ENCODE results near the gene SNX10.

The SNX10 gene

DNA sequence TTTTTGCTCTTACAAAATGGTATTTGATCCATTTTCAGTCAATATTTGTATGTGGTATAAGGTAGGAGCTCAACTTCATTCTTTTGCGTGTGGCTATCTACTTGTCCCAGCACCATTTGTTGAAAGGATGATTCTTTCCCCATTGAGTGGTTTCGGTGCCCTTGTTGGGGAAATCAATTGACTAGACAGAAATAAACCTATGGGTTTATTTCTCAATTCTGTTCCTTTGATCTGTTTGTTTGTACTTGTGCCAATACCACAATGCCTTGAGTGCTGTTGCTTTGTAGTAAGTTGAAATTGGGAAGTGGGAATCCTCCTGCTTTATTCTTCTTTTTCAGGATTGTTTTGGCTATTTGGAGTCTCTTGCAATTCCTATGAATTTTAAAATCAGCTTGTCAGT, 41.0 kb downstream of the SNX10 start:
- no peak for TF ChIP-seq EGR1 (IDR thresholded peaks at IDR 0.05)
- TF ChIP-seq TCF12 (IDR thresholded peaks at IDR 0.05; ENCODE audit: low read depth) = no peak
- no peak for TF ChIP-seq EP300 (IDR thresholded peaks at IDR 0.05; ENCODE audit: borderline replicate concordance)
- no peak for TF ChIP-seq CREB1 (IDR thresholded peaks at IDR 0.05; ENCODE audit: low read depth)
- no peak for TF ChIP-seq TEAD4 (IDR thresholded peaks at IDR 0.05)
- TF ChIP-seq CEBPB (IDR thresholded peaks at IDR 0.05) = no peak
- TF ChIP-seq YY1 (IDR thresholded peaks at IDR 0.05; ENCODE audit: low read depth) = no peak
- TF ChIP-seq, protein P1, sequence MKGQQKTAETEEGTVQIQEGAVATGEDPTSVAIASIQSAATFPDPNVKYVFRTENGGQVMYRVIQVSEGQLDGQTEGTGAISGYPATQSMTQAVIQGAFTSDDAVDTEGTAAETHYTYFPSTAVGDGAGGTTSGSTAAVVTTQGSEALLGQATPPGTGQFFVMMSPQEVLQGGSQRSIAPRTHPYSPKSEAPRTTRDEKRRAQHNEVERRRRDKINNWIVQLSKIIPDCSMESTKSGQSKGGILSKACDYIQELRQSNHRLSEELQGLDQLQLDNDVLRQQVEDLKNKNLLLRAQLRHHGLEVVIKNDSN (IDR thresholded peaks at IDR 0.05) = no peak

DNA sequence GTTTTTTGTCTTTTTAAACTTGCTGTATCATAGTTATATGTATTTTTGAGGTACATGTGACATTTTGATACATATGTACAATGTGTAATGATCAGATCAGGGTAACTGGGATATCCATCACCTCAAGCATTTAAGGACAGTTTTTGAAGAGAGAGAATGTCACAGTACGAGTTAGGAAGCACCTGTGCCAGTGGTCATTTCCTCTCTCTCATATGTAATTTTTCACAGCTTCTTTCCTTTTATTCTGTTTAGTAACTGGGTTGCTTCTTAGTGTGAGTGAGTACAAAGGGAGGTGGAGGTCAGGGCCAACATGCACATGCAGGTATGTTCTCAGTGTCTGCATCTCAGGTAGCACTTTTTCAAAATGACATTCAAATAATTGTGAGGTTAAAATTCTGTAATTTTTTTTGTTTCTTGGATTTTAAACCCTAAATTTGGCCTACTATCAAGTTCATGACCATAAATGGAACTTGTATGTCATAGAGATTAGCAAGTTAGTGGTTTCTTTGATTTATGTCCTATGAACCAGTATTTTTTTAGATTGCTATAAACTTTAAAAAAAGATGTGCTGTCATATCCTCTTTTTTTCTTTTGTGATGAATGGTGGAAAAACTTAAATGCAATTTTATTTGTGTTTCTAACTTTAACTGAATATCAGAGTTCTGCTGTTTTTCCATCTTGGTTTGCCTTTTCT, 42.7 kb downstream of the SNX10 start:
- no peak for TF ChIP-seq NFIC (IDR thresholded peaks at IDR 0.05)
- no peak for TF ChIP-seq TAF1 (IDR thresholded peaks at IDR 0.05; ENCODE audit: low read depth)
- TF ChIP-seq, protein P2, sequence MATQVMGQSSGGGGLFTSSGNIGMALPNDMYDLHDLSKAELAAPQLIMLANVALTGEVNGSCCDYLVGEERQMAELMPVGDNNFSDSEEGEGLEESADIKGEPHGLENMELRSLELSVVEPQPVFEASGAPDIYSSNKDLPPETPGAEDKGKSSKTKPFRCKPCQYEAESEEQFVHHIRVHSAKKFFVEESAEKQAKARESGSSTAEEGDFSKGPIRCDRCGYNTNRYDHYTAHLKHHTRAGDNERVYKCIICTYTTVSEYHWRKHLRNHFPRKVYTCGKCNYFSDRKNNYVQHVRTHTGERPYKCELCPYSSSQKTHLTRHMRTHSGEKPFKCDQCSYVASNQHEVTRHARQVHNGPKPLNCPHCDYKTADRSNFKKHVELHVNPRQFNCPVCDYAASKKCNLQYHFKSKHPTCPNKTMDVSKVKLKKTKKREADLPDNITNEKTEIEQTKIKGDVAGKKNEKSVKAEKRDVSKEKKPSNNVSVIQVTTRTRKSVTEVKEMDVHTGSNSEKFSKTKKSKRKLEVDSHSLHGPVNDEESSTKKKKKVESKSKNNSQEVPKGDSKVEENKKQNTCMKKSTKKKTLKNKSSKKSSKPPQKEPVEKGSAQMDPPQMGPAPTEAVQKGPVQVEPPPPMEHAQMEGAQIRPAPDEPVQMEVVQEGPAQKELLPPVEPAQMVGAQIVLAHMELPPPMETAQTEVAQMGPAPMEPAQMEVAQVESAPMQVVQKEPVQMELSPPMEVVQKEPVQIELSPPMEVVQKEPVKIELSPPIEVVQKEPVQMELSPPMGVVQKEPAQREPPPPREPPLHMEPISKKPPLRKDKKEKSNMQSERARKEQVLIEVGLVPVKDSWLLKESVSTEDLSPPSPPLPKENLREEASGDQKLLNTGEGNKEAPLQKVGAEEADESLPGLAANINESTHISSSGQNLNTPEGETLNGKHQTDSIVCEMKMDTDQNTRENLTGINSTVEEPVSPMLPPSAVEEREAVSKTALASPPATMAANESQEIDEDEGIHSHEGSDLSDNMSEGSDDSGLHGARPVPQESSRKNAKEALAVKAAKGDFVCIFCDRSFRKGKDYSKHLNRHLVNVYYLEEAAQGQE (IDR thresholded peaks at IDR 0.05; ENCODE audit: low read depth) = no peak
- TF ChIP-seq EGR1 (IDR thresholded peaks at IDR 0.05) = no peak
- no peak for TF ChIP-seq EP300 (IDR thresholded peaks at IDR 0.05; ENCODE audit: borderline replicate concordance)
- no peak for TF ChIP-seq FOXM1 (IDR thresholded peaks at IDR 0.05; ENCODE audit: borderline replicate concordance, low read depth)

DNA sequence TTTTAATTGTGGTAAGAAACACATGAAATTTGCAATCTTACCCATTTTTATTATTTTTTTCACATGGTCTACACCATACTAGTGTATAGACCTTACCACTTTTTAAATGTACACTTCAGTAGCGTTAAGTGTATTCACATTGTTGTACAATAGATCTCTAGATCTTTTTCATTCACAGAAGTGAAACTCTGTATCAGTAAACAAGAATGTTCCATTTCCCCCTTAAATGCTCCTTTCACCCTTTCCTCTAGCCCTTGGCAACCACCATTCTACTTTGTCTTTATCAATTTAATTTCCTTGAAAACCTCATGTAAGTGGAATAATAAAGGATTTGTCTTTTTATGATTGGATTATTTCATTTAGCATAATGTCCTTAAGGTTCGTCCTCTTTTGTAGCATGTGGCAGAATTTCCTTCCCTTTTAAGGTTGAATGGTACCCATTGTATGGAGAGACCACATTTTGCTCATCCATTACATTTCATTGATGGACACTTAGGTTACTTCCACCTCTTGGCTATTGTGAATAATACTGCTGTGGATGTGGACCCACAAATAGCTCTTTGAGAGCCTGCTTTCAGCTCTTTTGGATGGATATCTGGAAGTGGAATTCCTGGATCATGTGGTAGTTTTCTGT, 45.7 kb downstream of the SNX10 start:
- TF ChIP-seq EGR1 (IDR thresholded peaks at IDR 0.05) (no peak), TCF12 (IDR thresholded peaks at IDR 0.05; ENCODE audit: low read depth) (no peak), YY1 (IDR thresholded peaks at IDR 0.05; ENCODE audit: low read depth) (no peak), TEAD4 (IDR thresholded peaks at IDR 0.05) (no peak), NFIC (IDR thresholded peaks at IDR 0.05) (no peak), CREB1 (IDR thresholded peaks at IDR 0.05; ENCODE audit: low read depth) (no peak), EP300 (IDR thresholded peaks at IDR 0.05; ENCODE audit: borderline replicate concordance) (no peak), CEBPB (IDR thresholded peaks at IDR 0.05) (no peak)
- TF ChIP-seq, protein P3, sequence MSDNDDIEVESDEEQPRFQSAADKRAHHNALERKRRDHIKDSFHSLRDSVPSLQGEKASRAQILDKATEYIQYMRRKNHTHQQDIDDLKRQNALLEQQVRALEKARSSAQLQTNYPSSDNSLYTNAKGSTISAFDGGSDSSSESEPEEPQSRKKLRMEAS (IDR thresholded peaks at IDR 0.05) = no peak
- TF ChIP-seq, protein P2 (IDR thresholded peaks at IDR 0.05; ENCODE audit: low read depth) = no peak

DNA sequence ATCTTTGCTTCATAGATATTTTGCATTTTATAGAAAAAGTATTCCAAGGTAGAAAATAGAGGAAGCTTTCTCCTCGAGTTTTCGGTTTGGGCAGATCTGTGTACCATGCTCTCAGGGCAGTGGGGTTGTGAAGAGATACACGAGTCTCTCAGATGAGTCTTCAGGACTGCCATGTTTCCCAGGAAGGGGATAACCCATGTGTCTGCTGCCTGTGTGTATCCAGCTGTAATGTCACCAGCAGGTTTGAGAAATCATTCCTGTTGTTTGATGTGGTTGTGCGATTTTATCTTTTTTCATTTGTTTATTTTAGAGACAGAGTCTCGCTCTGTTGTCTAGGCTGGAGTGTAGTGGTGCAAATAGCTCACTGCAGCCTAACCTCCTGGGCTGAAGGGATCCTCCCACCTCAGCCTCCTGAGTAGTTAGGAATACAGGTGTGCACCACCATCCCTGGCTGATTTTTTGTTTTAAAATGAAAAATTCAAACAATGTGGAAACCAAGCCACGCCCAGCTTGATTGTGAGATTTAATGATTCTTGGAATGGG, 48.9 kb downstream of the SNX10 start:
- no peak for TF ChIP-seq EGR1 (IDR thresholded peaks at IDR 0.05)
- TF ChIP-seq TAF1 (IDR thresholded peaks at IDR 0.05; ENCODE audit: low read depth) = no peak
- TF ChIP-seq YY1 (IDR thresholded peaks at IDR 0.05; ENCODE audit: low read depth) = no peak
- TF ChIP-seq, protein P1 (IDR thresholded peaks at IDR 0.05) = no peak

DNA sequence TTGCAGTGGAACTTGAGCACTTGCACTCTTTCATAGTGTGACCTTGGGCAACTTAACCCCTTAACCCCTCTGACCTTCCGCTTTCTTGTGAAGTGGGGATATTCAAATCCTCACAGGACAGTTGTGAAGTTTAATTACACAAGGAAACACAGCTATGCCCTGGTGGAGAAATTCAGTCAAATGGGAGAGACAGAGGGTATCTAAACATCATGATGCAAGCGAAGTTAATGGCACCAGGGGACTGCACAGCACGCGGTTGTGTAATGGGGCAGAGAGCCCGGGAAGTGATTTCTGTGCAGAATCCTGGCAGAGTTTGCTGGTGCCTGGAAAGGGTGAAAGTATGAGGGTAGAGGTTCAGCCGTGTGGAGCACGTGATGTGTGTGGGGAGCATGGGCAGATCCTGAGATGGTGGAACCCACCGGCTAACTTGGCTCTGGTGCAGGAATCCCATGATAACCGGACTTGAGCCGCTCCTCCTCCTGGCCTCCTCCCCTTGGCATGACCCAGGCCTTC, 51.7 kb downstream of the SNX10 start:
- no peak for TF ChIP-seq ZBTB7A (IDR thresholded peaks at IDR 0.05; ENCODE audit: low read depth)
- TF ChIP-seq, protein P2 (IDR thresholded peaks at IDR 0.05; ENCODE audit: low read depth) = no peak
- no peak for TF ChIP-seq TEAD4 (IDR thresholded peaks at IDR 0.05)
- TF ChIP-seq EP300 (IDR thresholded peaks at IDR 0.05; ENCODE audit: borderline replicate concordance) = no peak
- no peak for TF ChIP-seq TAF1 (IDR thresholded peaks at IDR 0.05; ENCODE audit: low read depth)
- TF ChIP-seq EGR1 (IDR thresholded peaks at IDR 0.05) = no peak
- TF ChIP-seq TCF12 (IDR thresholded peaks at IDR 0.05; ENCODE audit: low read depth) = no peak
- TF ChIP-seq CREB1 (IDR thresholded peaks at IDR 0.05; ENCODE audit: low read depth) = no peak
- TF ChIP-seq FOXM1 (IDR thresholded peaks at IDR 0.05; ENCODE audit: borderline replicate concordance, low read depth) = no peak
- TF ChIP-seq RAD21 (IDR thresholded peaks at IDR 0.05; ENCODE audit: low read depth) = no peak
- no peak for TF ChIP-seq NFIC (IDR thresholded peaks at IDR 0.05)
- TF ChIP-seq, protein P3 (IDR thresholded peaks at IDR 0.05) = no peak
- TF ChIP-seq YY1 (IDR thresholded peaks at IDR 0.05; ENCODE audit: low read depth) = no peak
- TF ChIP-seq, protein P1 (IDR thresholded peaks at IDR 0.05) = no peak
- TF ChIP-seq CEBPB (IDR thresholded peaks at IDR 0.05) = no peak

All from Ishikawa (cell line).